ENCODE measurements around the gene VPS37C.
"Not testable (repeated sequence)": the region's sequence is repeated elsewhere in the genome, so short reads cannot be mapped to it uniquely, and the experiment has no call there.

The VPS37C gene

GRCh38 chr11:61098261-61098660, 63.0 kb downstream of the VPS37C start:
- not testable (repeated sequence) for DNase-seq (ENCODE audit: low read depth in 2 of 2)

GRCh38 chr11:61095021-61095420, 66.2 kb downstream of the VPS37C start:
- no peak for DNase-seq (ENCODE audit: low read depth in 2 of 2)

- DNase-seq (ENCODE audit: low read depth in 2 of 2): not testable (repeated sequence)
Measured at GRCh38 chr11:61094167-61094566, 67.1 kb downstream of the VPS37C start.

- DNase-seq (ENCODE audit: low read depth in 2 of 2): no peak
Measured at GRCh38 chr11:61092908-61093763, 68.1 kb downstream of the VPS37C start.

GRCh38 chr11:61092280-61092766, 68.9 kb downstream of the VPS37C start:
- DNase-seq (ENCODE audit: low read depth in 2 of 2): no peak

- DNase-seq (ENCODE audit: low read depth in 2 of 2): no peak
Measured at GRCh38 chr11:61091373-61092279, 69.6 kb downstream of the VPS37C start.

- DNase-seq (ENCODE audit: low read depth in 2 of 2): no peak
Measured at GRCh38 chr11:61090982-61091372, 70.2 kb downstream of the VPS37C start.

- DNase-seq (ENCODE audit: low read depth in 2 of 2): no peak
Measured at GRCh38 chr11:61090521-61090920, 70.7 kb downstream of the VPS37C start.

GRCh38 chr11:61089806-61090491, 71.3 kb downstream of the VPS37C start:
- no peak for DNase-seq (ENCODE audit: low read depth in 2 of 2)

GRCh38 chr11:61087426-61088119, 73.7 kb downstream of the VPS37C start:
- no peak for DNase-seq (ENCODE audit: low read depth in 2 of 2)

- DNase-seq (ENCODE audit: low read depth in 2 of 2): no peak
Measured at GRCh38 chr11:61083601-61084147, 77.6 kb downstream of the VPS37C start.

GRCh38 chr11:61082931-61083531, 78.2 kb downstream of the VPS37C start:
- DNase-seq (ENCODE audit: low read depth in 2 of 2): no peak

GRCh38 chr11:61082062-61082870, 79.0 kb downstream of the VPS37C start:
- DNase-seq (ENCODE audit: low read depth in 2 of 2): no peak

- no peak for DNase-seq (ENCODE audit: low read depth in 2 of 2)
Measured at GRCh38 chr11:61080986-61081590, 80.1 kb downstream of the VPS37C start.

- DNase-seq (ENCODE audit: low read depth in 2 of 2): no peak
Measured at GRCh38 chr11:61080526-61080925, 80.7 kb downstream of the VPS37C start.
